ENCODE results near the gene CCDC88A.

GRCh38 chr2:55459714-55460274, 40.1 kb upstream of the CCDC88A start:
- TF ChIP-seq, protein P1, sequence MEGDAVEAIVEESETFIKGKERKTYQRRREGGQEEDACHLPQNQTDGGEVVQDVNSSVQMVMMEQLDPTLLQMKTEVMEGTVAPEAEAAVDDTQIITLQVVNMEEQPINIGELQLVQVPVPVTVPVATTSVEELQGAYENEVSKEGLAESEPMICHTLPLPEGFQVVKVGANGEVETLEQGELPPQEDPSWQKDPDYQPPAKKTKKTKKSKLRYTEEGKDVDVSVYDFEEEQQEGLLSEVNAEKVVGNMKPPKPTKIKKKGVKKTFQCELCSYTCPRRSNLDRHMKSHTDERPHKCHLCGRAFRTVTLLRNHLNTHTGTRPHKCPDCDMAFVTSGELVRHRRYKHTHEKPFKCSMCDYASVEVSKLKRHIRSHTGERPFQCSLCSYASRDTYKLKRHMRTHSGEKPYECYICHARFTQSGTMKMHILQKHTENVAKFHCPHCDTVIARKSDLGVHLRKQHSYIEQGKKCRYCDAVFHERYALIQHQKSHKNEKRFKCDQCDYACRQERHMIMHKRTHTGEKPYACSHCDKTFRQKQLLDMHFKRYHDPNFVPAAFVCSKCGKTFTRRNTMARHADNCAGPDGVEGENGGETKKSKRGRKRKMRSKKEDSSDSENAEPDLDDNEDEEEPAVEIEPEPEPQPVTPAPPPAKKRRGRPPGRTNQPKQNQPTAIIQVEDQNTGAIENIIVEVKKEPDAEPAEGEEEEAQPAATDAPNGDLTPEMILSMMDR (IDR thresholded peaks at IDR 0.05; ENCODE audit: low read length), result no peak
- no peak for TF ChIP-seq EZH2 (IDR thresholded peaks at IDR 0.05; ENCODE audit: borderline replicate concordance, low read length)
